ENCODE data around the gene HP.
"Not testable (repeated sequence)": the region's sequence is repeated elsewhere in the genome, so short reads cannot be mapped to it uniquely, and the experiment has no call there.

HP gene

DNA sequence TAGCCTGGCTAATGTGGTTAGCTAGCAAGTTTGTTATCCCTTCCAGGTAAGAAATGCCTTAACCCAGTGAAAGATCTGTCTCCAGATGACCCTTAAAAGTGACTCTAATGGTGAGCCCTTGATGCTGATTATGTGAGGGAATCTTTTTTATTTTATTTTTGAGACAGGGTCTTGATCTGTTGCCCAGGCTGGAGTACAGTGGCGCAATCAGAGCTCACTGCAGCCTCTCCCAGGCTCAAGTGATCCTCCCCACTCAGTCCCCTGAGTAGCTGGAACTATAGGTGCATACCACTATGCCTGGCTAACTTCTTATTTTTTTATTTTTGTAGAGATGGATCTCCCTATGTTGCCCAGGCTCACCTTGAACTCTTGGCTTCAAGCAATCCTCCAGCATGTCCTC is 10.8 kb upstream of the HP start:
- no peak for DNase-seq (ENCODE audit: low read depth in 2 of 2)

DNA sequence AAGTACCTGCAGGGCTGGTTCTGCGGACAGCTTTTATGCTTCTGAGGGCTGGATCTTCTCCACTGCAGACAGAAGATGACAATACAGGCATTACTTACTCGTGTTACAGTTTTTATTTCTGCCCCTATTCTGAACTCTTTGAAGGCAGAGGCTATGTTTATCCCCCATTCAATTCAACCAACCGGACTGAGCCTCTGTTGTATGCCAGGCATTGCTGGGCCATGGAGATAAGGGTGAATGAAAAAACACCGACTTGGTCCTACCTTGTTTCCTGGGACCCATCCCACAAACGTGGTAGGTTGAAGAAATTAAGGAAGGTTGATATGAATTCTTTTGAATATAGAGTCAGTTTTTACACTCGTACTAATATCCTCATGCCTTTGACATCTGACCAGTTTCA is 10.0 kb upstream of the HP start:
- no peak for DNase-seq (ENCODE audit: low read depth in 2 of 2)

GRCh38 chr16:72044825-72045359 is 9.4 kb upstream of the HP start:
- no peak for DNase-seq (ENCODE audit: low read depth in 2 of 2)

GRCh38 chr16:72049110-72049509 is 5.2 kb upstream of the HP start:
- DNase-seq (ENCODE audit: low read depth in 2 of 2) = no peak

GRCh38 chr16:72050769-72051464 is 3.4 kb upstream of the HP start:
- DNase-seq (ENCODE audit: low read depth in 2 of 2) = no peak

DNA sequence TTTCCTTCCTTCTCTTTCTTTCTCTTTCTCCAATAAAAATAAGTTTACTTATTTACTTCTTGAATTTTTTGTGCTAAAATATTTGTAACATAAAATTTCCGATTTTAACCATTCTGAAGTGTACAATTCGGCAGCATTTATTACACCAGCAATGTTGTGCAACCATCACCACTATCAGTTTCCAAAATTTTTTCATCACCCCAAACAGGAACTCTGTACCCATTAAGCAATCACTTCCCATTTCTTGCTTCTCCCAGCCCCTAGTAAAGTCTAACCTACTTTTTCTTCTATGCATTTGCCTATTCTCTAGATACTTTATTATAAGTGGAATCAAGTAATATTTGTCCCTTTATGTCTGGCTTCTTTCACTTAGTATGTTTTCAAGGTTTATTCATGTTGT is 2.5 kb upstream of the HP start:
- no peak for DNase-seq (ENCODE audit: low read depth in 2 of 2)

DNA sequence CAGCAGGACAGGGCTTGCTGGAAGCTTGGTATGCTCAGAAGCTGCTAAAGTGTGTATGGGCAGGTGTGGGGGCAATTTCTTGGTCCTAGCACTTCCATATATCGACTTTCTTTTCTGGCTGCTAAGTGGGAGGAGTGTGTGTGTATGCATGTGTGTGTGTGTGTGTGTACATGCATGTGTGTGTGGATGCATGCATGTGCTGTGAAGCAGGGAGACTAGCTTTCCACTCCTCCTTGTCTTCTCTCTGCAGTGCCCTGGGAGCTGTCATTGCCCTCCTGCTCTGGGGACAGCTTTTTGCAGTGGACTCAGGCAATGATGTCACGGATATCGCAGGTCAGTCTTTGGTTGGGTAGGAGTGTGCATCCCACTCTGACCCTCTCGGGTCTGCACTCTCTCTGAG is 1.6 kb downstream of the HP start:
- DNase-seq (ENCODE audit: low read depth in 2 of 2) = no peak

DNA sequence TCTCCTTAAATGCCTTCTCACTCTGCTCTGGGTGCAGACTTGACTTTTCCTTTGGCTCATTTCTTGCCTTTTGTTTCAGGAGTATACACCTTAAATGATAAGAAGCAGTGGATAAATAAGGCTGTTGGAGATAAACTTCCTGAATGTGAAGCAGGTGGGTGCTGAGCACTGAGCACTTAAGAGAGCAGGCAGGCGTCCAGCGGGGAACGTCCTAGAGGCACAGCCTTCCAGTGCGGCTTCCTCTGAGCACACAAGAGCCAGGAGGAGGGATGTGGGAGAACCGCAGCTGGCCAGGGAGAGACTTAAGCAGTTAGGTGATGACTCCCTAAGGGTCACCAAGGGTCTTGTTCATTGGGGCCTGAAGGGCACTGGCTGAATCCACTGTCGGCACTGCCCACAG is 3.0 kb downstream of the HP start:
- DNase-seq (ENCODE audit: low read depth in 2 of 2) = not testable (repeated sequence)

DNA sequence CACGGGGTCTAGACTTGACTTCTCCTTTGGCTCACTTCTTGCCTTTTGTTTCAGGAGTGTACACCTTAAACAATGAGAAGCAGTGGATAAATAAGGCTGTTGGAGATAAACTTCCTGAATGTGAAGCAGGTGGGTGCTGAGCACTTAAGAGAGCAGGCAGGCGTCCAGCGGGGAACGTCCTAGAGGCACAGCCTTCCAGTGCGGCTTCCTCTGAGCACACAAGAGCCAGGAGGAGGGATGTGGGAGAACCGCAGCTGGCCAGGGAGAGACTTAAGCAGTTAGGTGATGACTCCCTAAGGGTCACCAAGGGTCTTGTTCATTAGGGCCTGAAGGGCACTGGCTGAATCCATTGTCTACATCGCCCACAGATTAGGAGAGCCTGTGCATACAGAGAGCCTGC is 4.8 kb downstream of the HP start:
- not testable (repeated sequence) for DNase-seq (ENCODE audit: low read depth in 2 of 2)

GRCh38 chr16:72060405-72060804 is 6.1 kb downstream of the HP start:
- DNase-seq (ENCODE audit: low read depth in 2 of 2) = no peak

- no peak for DNase-seq (ENCODE audit: low read depth in 2 of 2)
Observed at GRCh38 chr16:72061564-72061963, 7.3 kb downstream of the HP start.

- DNase-seq (ENCODE audit: low read depth in 2 of 2) = no peak
Observed at GRCh38 chr16:72064361-72064894, 10.1 kb downstream of the HP start.

- no peak for DNase-seq (ENCODE audit: low read depth in 2 of 2)
Observed at GRCh38 chr16:72066747-72067146, 12.4 kb downstream of the HP start.

DNA sequence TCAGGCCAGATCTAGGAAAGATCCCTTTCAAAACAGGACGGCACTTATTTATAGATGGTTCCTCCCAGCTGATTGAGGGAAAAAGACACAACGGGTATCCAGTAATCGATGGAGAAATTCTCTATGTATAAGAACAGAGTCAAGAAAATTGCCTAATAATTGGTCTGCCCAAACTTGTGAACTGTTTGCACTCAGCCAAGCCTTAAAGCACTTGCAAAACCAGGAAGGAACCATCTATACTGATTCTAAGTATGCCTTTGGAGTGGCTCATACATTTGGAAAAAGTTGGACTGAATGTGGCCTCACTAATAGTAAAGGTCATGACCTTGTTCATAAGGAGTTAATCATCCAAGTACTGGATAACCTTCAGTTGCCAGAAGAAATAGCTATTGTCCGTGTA is 14.6 kb downstream of the HP start:
- no peak for DNase-seq (ENCODE audit: low read depth in 2 of 2)

DNA sequence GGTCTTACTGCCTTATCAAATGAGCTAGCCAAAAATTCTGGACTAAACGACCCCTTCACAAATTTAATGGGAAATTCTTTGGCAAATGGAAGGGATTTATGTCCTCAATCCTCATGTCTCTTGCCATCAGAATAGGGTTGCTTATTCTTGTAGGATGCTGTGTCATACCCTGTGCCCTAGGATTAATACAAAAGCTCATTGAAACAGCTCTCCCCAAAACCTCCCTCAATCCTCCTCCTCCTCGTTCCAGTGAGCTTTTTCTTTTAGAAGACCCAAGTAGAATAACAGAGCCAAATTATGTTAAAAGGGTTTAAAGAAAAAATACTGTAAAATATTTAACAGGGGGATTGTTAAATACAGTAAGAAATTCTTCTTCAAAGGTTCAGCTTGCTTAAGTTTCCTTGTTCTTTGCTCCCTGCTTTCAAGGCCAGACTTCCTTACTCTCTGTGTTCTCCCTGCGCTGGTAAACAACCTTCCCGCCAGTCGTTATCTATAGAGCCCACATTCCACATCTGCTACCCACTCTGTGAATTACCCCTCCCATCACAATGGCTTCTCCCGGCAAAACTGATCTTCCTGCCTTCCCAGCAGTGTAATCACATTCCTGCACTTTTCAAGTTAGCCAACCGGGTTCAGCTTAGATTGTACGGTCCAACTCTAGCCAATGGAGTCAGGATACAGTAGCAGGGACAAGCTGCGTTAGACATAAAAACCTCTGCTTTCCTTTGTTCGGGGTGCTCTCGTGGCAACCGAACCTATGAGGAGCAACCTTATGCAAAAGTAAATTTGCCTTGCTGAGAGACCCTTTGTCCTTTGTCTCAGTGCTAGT is 18.4 kb downstream of the HP start:
- no peak for DNase-seq (ENCODE audit: low read depth in 2 of 2)

- no peak for DNase-seq (ENCODE audit: low read depth in 2 of 2)
Observed at GRCh38 chr16:72073560-72074230, 19.4 kb downstream of the HP start.

DNA sequence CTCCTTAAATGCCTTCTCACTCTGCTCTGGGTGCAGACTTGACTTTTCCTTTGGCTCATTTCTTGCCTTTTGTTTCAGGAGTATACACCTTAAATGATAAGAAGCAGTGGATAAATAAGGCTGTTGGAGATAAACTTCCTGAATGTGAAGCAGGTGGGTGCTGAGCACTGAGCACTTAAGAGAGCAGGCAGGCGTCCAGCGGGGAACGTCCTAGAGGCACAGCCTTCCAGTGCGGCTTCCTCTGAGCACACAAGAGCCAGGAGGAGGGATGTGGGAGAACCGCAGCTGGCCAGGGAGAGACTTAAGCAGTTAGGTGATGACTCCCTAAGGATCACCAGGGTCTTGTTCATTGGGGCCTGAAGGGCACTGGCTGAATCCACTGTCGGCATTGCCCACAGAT is 20.8 kb downstream of the HP start:
- DNase-seq (ENCODE audit: low read depth in 2 of 2) = not testable (repeated sequence)

GRCh38 chr16:72076991-72077706 is 22.8 kb downstream of the HP start:
- DNase-seq (ENCODE audit: low read depth in 2 of 2) = not testable (repeated sequence)

- DNase-seq (ENCODE audit: low read depth in 2 of 2) = no peak
Observed at GRCh38 chr16:72083778-72084404, 29.6 kb downstream of the HP start.

- no peak for DNase-seq (ENCODE audit: low read depth in 2 of 2)
Observed at GRCh38 chr16:72084445-72084844, 30.1 kb downstream of the HP start.

GRCh38 chr16:72085002-72085401 is 30.7 kb downstream of the HP start:
- DNase-seq (ENCODE audit: low read depth in 2 of 2) = no peak
